GM12892 (cell line): ENCODE data around the gene NTRK3.

Experiments
- DNase-seq: peaks from one replicate; pipeline ENCODE4 v3.0.0; 2011; ENCODE audit not compliant: insufficient read length
- FAIRE-seq: peaks from 2 replicates; lab custom pipeline; 2011; peaks lifted over from hg19 to GRCh38; lab: Jason Lieb, UNC
- POLR2A ChIP-seq: IDR thresholded peaks from 2 replicates; pipeline ENCODE4 v1.6.1; 2011; ENCODE audit warnings: low read depth, low read length, control low read depth
- POLR2AphosphoS5 ChIP-seq: IDR thresholded peaks from 2 replicates; pipeline ENCODE4 v1.6.1; 2011; ENCODE audit warnings: low read depth, low read length, control low read depth
- TAF1 ChIP-seq: IDR thresholded peaks from 2 replicates; pipeline ENCODE4 v1.6.1; 2011; ENCODE audit warnings: low read depth, mild to moderate bottlenecking, control low read depth, low read length, borderline replicate concordance

NTRK3 gene

DNA sequence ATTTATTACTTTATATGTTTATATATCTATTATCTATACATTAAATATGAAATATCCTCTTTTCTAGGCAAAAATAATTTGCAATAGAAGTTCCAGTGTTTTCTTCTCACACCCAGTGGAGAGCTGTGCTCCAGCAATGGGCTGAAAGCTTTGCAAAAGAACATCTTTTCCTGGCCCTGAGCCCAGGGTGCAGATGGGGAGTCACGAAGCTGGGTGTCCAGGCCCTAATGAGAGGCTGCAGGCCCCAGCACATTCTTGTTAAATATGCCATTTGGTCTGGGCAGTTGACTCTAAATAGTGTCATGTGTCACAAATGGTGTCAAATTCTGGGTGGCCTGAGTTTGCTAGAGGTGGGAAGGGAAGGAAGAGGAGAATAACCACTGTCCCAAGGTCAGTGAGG, 5.7 kb downstream of the NTRK3 start:
- DNase-seq (no peak), FAIRE-seq (no peak)
- no peak for TF ChIP-seq POLR2AphosphoS5

DNA sequence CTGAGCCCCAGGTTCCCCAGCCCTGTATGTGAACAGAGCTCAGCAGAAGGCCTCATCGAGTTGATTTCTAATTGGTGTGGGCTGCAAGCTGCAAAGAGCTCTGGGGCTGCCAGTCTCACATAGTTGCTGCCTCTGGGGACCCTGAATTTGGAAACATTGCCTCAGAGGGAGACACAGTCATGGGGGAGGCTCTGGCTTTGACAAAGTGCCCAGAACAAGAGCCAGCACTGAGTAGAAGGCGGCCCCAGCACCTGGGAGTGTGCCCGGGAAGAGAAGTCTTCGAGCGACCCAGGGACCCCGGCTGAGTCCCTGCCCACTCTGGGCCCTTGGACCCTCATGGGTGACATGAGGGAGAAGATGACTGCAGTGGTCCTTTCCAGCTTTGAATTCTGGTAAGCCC, 7.3 kb downstream of the NTRK3 start:
- no peak for FAIRE-seq
- no peak for DNase-seq

DNA sequence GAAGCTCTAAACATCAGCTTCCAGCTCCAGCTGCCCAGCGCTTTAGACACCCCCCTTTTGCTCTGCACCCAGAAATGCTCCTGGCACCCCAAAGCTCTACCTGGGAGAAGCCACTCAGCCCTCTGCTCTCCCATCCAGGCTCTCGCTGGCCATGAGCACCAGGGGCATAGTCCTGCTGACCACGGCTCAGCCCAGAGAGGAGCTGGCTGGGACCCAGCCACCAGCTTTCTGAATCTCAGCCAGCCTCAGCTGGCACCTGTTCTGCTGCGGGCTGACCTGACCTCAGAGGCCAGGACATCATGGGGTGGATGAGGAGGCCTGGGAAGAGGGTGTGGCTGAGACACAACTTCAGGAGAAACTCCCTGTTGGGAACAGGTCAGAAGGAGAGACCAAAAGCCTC, 8.6 kb downstream of the NTRK3 start:
- DNase-seq (no peak), FAIRE-seq (no peak)
- no peak for TF ChIP-seq POLR2AphosphoS5

More for the DNA sequence above, 7.3 kb downstream of the NTRK3 start:
- TF ChIP-seq TAF1 (no peak), POLR2A (no peak), POLR2AphosphoS5 (no peak)

DNA sequence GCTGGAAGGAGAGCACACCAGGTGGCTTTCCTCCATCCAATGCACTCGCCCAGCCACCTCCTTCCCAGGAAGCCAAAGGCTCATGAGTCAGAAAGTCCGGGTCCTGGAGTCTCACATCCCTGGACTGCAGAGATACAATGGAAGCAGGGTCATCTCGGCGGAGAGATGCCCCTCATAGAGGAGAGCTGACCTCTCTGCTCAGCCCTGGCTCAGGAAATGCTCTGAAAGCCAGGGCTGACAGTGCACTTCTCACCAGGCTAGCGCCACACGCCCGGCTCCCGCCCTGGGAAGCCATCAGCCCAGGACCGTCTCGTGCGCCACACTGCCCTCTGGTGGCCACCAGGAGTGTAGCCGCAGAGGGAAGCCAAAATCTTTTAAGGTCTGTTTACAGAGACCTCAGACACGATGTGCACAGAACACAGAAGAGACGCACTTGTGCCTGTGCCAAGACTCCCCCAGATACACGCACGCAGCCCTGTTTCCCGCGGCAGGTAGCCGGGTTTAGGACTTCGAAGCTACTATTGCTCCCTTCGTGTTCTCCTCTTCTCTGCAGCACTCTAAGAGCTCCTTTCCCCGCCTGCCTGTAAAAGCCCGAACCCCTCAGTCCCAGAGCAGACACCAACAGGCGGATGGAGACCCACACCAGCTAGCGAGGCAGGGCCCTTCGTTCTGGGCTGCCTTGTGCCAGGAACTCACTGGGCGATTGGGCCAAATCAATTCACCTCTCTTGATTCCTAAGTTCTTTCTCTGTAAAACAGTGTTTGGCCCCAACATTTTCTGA, 9.7 kb downstream of the NTRK3 start:
- TF ChIP-seq TAF1: no peak
- no peak for TF ChIP-seq POLR2A
- TF ChIP-seq POLR2AphosphoS5: no peak
- FAIRE-seq: peak; percentile 73
- DNase-seq: peak; percentile 67

DNA sequence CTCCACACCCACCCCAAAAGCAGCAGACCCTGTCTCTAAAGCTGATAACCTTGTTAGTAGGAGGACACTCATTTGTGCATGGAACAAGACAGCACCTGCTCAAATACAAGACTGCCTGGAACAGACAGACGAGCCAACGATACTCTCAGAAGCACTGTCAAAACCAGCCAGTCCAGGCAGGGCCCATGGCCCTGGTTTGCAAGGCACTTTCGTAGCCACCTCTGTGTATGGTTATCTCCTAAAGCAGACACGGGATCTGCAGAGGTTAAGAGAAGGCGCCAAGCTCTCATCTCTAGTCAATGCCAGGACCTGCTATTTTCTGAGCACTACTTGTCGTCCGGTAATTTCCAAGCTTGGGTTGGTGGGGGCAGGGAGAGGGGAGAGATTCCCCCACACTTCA, 10.5 kb downstream of the NTRK3 start:
- no peak for FAIRE-seq
- no peak for DNase-seq
- no peak for TF ChIP-seq POLR2AphosphoS5
- TF ChIP-seq POLR2A: no peak
- no peak for TF ChIP-seq TAF1

DNA sequence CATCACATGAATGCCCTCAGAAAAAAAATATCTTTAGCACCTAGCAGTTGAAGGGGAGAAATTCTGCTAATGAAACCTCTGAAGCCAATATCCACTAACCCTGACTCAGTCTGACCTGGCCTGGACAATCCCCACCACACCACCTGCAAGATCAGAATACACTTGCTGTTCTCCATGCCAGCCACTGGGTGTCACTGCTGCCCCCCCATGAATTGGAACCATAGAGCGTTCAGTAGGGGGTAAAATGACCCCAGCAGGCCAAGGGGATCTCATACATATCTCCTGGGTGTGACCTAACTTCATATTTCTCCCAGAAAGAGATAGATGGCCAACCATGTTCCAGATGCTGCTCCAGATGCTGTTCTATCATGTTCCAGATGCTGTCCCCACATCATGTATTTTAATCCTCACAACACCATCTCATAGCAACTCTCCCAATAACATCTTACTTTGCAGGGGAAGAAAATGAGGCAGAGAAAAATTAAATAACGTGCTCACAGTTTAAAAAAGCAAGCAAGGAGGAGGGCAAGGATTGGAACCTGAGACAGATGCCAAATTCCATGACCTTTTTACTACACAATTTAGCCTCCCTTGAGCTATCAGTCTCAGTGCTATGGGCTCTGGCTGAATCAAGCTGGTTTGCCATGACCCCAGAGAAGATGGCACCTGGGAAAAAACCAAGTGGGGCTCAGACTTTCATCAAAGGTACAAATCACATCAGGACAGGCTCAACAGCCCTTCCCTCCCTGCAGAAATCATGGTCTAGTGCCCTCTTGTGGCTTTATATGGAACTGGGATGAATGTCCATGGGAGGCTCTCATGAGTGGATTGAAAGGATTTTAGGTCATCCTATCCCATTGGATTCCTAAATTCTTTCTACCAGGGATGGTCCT, 12.4 kb downstream of the NTRK3 start:
- TF ChIP-seq POLR2AphosphoS5: no peak
- no peak for TF ChIP-seq TAF1
- no peak for TF ChIP-seq POLR2A
- FAIRE-seq: peak; percentile 46
- no peak for DNase-seq

DNA sequence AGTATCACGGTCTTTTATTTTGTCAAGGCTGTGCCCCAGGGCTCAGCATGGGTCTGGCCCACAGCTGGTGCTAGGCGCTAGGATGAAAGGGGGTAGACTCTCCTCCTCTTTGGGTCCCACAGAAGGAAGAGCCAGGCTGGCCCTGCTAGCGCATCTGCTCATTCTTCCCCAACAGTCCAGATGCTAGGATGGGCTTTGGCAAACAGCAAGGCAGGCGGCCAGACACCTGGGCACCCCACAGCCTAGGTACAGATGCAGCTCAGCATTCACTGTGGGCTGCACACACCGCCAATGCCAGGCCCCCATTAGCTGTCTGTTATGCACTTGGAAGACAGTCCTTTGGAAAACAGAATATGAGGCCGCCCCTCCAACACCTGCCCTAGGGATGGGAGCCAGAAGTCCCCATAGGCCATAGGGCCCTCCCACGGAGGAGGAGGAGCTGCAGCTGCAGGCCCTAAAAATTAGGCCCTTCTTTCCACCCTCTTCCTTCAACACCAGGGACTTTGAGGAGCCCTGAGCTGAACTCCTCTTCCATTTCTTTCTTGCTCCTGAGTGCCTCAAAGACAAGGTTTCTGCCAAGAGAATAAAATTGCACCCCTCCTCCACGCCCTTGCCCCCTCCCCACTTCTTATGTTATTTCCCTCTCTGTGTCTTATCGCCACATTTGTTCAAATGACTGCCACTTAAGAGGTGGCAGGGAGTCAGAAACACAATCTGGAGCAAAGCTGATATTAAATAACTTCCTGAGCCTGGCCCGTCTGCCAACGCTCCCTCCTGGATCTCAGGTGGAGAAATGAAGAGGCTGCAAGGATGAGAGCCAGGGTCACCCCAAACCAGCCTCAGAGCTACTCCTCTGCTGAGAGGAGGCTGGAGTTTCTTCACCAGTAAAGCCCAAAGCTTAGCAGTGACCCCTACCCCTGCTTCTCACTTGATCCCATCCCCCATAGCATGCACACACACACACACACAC, 13.7 kb downstream of the NTRK3 start:
- DNase-seq (no peak), FAIRE-seq (no peak)
- TF ChIP-seq POLR2AphosphoS5 (no peak), POLR2A (no peak), TAF1 (no peak)

DNA sequence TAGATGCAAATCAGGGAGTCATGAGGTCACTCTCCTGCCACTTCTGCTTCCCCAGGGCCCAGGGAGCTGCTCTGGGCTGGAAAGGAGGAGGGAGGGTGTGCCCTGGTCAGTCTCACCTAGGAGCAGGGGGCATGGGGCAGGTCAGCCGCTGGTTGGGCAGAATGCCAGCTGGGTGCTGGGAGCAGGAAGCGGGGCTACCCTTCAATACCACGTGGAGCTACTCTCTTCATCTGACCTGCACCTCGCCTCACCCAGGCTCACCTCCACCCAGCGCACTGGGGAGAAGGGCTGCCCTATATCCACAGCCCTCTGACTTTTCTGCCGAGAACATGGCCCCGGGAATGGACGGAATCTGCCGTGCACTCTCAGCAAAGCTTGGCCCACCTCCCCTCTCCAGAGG, 15.1 kb downstream of the NTRK3 start:
- DNase-seq (no peak), FAIRE-seq (no peak)
- TF ChIP-seq TAF1 (no peak), POLR2A (no peak), POLR2AphosphoS5 (no peak)

DNA sequence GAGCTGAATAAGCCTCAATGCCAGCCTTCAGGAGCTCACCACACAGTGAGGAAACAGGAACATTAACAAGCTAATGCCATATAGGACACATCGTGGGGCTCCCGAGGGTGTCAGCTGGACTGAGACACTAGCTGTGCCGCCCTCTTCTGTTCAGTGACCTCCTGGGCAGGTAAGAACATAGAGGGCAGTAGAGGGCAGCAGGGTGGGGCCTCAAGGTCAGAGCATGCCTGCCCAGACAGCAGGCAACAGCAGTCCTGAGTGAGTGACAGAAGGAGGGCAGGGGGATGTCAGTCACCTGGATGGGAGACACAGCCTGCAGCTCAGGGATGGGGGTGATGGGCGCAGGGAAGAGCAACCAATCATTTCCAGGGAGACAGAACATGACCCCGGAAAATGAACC, 15.5 kb downstream of the NTRK3 start:
- no peak for TF ChIP-seq TAF1
- TF ChIP-seq POLR2AphosphoS5: no peak
- no peak for TF ChIP-seq POLR2A
- DNase-seq (no peak), FAIRE-seq (no peak)

DNA sequence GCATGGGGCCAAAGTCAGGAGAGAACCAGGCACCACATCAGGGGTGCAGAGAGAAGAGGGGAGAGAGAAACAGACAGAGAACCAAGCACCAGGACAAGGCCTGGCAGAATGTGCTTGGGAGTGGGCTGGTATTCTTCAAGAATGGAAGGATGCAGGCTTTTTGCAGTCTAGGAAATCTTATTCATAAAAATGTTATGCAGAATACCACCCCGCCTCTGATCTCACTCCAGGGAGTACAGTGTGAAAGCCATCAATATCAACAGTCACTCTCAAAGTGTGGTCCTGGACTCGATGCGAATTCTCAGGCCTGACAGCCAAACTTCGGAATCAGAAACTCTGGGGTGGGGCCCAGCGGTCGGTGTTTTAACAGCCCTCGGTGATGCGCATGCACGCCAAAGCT, 16.9 kb downstream of the NTRK3 start:
- FAIRE-seq: no peak
- DNase-seq: no peak
- no peak for TF ChIP-seq POLR2AphosphoS5
- TF ChIP-seq TAF1: no peak
- TF ChIP-seq POLR2A: no peak

DNA sequence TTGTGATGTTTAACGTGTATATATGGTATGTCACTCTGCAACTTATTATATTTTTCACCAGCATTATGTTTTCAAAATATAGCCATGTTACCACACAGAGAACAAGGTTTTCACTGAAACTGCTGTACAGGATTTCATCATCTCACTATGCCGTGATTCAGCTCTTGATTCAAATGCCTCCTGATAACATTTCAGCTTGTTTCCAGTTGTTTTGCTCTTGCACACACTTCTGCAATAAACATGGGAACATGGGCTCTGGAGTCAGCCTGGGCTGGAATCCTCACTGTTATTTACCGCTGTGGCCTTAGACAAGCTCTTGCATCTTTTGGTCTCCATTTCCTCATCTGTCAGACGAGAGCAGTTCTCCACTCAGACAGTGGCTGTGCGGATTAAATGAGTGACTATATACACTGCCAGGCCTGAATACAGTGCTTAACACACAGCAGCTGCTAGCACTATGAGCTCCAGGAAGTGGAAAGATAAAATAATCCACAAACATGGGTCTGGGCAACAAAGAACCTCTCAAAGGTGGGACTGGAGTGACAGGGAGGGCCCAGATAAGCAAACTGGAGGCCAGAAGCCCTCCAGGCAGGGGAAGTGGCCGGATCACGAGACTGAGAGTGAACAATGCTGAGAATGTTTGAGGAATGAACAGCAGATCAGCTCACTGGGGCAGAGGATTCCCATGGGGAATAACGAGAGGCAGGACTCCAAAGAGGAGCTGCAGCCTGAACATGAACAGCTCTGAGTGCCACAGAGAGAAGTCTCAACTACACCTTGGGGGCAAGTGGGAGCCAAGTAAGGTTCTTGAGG, 17.7 kb downstream of the NTRK3 start:
- FAIRE-seq (no peak), DNase-seq (no peak)
- no peak for TF ChIP-seq TAF1
